Hepatocyte (in vitro differentiated cells): ENCODE measurements around the gene ZNF558. TPM values are rescaled to one million over a fixed set of nuclear protein-coding genes. Genes with fewer than 3 reads are reported as not detected.

Experiments used
- DNase-seq: peaks from one replicate; pipeline ENCODE4 v3.0.0-alpha.2; 2016; ENCODE audit warnings: low spot score
- H2AFZ ChIP-seq: fragments of 200-600 bp; sonication (generic); 2 replicates; pipeline ENCODE4 v1.6.0; 2016; ENCODE audit warnings: antibody characterized with exemption, mild to moderate bottlenecking
- H3K27ac ChIP-seq: fragments of 200-600 bp; sonication (generic); 2 replicates; pipeline ENCODE4 v1.5.1; 2016; ENCODE audit warnings: mild to moderate bottlenecking
- H3K27me3 ChIP-seq: fragments of 200-600 bp; sonication (generic); 2 replicates; pipeline ENCODE4 v1.6.1; 2016
- H3K36me3 ChIP-seq: fragments of 200-600 bp; sonication (generic); replicated peaks from 2 replicates; pipeline ENCODE4 v1.5.1; 2016; ENCODE audit warnings: low read depth; ENCODE audit not compliant: insufficient read depth
- H3K4me1 ChIP-seq: fragments of 200-600 bp; sonication (generic); 2 replicates; pipeline ENCODE4 v1.5.1; 2016; ENCODE audit warnings: mild to moderate bottlenecking, moderate library complexity; ENCODE audit not compliant: insufficient read depth
- H3K4me2 ChIP-seq: fragments of 200-600 bp; sonication (generic); 2 replicates; pipeline ENCODE4 v1.6.0; 2016
- H3K4me3 ChIP-seq: fragments of 200-600 bp; sonication (generic); 2 replicates; pipeline ENCODE4 v1.5.1; 2016; ENCODE audit warnings: mild to moderate bottlenecking
- H3K79me2 ChIP-seq: fragments of 200-600 bp; sonication (generic); 2 replicates; pipeline ENCODE4 v1.6.0; 2017; ENCODE audit warnings: mild to moderate bottlenecking
- H3K9me2 ChIP-seq: fragments of 200-600 bp; sonication (generic); replicated peaks from 2 replicates; pipeline ENCODE4 v1.6.0; 2017; ENCODE audit warnings: mild to moderate bottlenecking; ENCODE audit not compliant: insufficient read depth
- H3K9me3 ChIP-seq: fragments of 200-600 bp; sonication (generic); 2 replicates; pipeline ENCODE4 v1.5.1; 2016; ENCODE audit warnings: low read depth, mild to moderate bottlenecking
- H4K20me1 ChIP-seq: fragments of 200-600 bp; sonication (generic); 2 replicates; pipeline ENCODE4 v1.6.0; 2016; ENCODE audit warnings: mild to moderate bottlenecking; ENCODE audit not compliant: insufficient read depth, poor library complexity, severe bottlenecking
- EZH2 ChIP-seq: fragments of 200-600 bp; sonication (generic); IDR thresholded peaks from 2 replicates; pipeline ENCODE4 v1.6.1; 2016; ENCODE audit warnings: antibody characterized with exemption, mild to moderate bottlenecking, borderline replicate concordance
- EZH2phosphoT487 ChIP-seq: fragments of 200-600 bp; sonication (generic); IDR thresholded peaks from one replicate; pipeline ENCODE4 v1.6.1; 2018; ENCODE audit warnings: antibody characterized with exemption, mild to moderate bottlenecking, low read depth, moderate library complexity; ENCODE audit not compliant: unreplicated experiment, severe bottlenecking
- WGBS: methylation state at CpG from one replicate; pipeline ENCODE4 v1.1.6; 2016; ENCODE audit warnings: low lambda C conversion rate; ENCODE audit errors: missing lambda C conversion rate; 5-methylcytosine and 5-hydroxymethylcytosine counted together
- polyA plus RNA-seq: library from polyadenylated mRNA; unstranded; fragments of >200 nt; fragmentation: Nextera tagmentation; extraction: Ambion mirVana; gene quantifications from 2 replicates; pipeline ENCODE4 v1.2.1, GENCODE V29; 2016
- total RNA-seq: library from RNA; depleted of rRNA; stranded (reverse); fragments of >200 nt; gene quantifications from 2 replicates; pipeline ENCODE4 v1.2.3, GENCODE V29; 2014
- TF ChIP-seq, protein P1 (sequence below): fragments of 200-600 bp; sonication (generic); IDR thresholded peaks from 2 replicates; pipeline ENCODE4 v1.5.1; 2016; ENCODE audit warnings: antibody characterized with exemption, mild to moderate bottlenecking; ENCODE audit not compliant: poor library complexity

Gene ZNF558
- total and polyA plus RNA-seq, 2 experiments from 2014 or later = 25.1 to 31.0 TPM

DNA sequence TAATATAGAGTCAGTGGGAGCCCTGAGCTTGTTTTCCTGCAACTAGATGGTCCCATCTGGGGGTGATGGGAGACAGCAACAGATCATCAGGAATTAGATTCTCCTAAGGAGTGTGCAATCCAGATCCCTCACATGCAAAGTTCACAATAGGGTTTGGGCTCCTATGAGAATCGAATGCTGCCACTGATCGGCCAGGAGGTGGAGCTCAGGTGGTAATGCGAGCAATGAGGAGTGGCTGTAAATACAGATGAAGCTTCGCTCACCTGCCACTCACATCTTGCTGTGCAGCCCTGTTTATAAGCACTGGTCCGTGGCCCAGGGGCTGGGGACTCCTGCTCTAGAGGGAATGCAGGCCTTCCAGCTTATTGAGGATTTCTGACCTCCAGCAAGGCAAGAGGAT lies 5.7 kb downstream of the ZNF558 start:
- no peaks in the 10 kb centered on the region for H3K36me3 ChIP-seq
- no peak overlapping the region for H3K4me3 ChIP-seq

GRCh38 chr19:8821748-8822241 lies 10.3 kb downstream of the ZNF558 start:
- Histone ChIP-seq H4K20me1 (no peaks in the 10 kb centered on the region), H3K4me3 (no peak overlapping the region), H3K9me3 (peaks cover 6% of the 10 kb centered on the region), H3K9me2 (no peaks in the 10 kb centered on the region), H3K27me3 (no peaks in the 10 kb centered on the region), H3K79me2 (no peaks in the 10 kb centered on the region), H3K36me3 (no peaks in the 10 kb centered on the region), H3K27ac (no peak overlapping the region), H3K4me1 (no peaks in the 10 kb centered on the region), H3K4me2 (no peak overlapping the region), H2AFZ (no peak overlapping the region)
- TF ChIP-seq, protein P1, sequence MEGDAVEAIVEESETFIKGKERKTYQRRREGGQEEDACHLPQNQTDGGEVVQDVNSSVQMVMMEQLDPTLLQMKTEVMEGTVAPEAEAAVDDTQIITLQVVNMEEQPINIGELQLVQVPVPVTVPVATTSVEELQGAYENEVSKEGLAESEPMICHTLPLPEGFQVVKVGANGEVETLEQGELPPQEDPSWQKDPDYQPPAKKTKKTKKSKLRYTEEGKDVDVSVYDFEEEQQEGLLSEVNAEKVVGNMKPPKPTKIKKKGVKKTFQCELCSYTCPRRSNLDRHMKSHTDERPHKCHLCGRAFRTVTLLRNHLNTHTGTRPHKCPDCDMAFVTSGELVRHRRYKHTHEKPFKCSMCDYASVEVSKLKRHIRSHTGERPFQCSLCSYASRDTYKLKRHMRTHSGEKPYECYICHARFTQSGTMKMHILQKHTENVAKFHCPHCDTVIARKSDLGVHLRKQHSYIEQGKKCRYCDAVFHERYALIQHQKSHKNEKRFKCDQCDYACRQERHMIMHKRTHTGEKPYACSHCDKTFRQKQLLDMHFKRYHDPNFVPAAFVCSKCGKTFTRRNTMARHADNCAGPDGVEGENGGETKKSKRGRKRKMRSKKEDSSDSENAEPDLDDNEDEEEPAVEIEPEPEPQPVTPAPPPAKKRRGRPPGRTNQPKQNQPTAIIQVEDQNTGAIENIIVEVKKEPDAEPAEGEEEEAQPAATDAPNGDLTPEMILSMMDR = no peak
- TF ChIP-seq EZH2 (no peak), EZH2phosphoT487 (no peak)
- 88% methylated on average over 5 of the region's 5 CpGs for WGBS
- DNase-seq = no peak

More for the DNA sequence above, 5.7 kb downstream of the ZNF558 start:
- Histone ChIP-seq H3K4me2 (no peak overlapping the region), H3K79me2 (peaks cover 7% of the 10 kb centered on the region), H3K27ac (no peak overlapping the region), H3K9me3 (no peaks in the 10 kb centered on the region), H2AFZ (no peak overlapping the region), H3K4me1 (peaks cover 3% of the 10 kb centered on the region), H3K27me3 (no peaks in the 10 kb centered on the region), H3K9me2 (no peaks in the 10 kb centered on the region), H4K20me1 (no peaks in the 10 kb centered on the region)
- DNase-seq = no peak
- 93% methylated on average over 5 of the region's 5 CpGs for WGBS
- TF ChIP-seq EZH2phosphoT487 (no peak), EZH2 (no peak)
- TF ChIP-seq, protein P1 = no peak

DNA sequence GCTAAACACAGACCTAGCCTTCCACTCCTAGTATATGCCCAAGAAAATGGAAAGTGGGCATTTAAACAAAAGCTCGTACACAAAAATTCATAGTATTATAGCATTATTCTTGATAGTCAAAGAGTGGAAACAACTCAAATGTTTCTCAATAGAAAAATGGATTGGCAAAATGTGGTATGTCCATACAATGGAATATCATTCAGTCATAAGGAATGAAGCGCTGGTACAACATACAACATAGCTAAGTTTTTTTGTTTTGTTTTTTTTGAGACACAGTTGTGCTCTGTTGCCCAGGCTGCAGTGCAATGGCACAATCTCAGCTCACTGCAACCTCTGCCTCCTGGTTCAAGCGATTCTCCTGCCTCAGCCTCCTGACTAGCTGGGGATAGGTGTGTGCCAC lies 11.9 kb downstream of the ZNF558 start:
- no peak for DNase-seq
- no peak overlapping the region for H2AFZ ChIP-seq

More for the DNA sequence above, 11.9 kb downstream of the ZNF558 start:
- H3K4me1 ChIP-seq = no peaks in the 10 kb centered on the region
- H3K27ac ChIP-seq = no peak overlapping the region
- H3K36me3 ChIP-seq = peaks cover 4% of the 10 kb centered on the region
- no peak overlapping the region for H3K4me3 ChIP-seq
- no peaks in the 10 kb centered on the region for H3K27me3 ChIP-seq
- no peaks in the 10 kb centered on the region for H3K9me2 ChIP-seq
- H3K4me2 ChIP-seq = no peak overlapping the region
- H4K20me1 ChIP-seq = no peaks in the 10 kb centered on the region
- H3K79me2 ChIP-seq = no peaks in the 10 kb centered on the region
- WGBS = 95% methylated on average over 3 of the region's 3 CpGs
- TF ChIP-seq EZH2 (no peak), EZH2phosphoT487 (no peak)
- TF ChIP-seq, protein P1 = no peak
- H3K9me3 ChIP-seq = peaks cover 16% of the 10 kb centered on the region
